Activated T-cell treated with anti-CD3 and anti-CD28 coated beads, Interleukin-2, amount 50 U/mL, for 24 hours (primary cell): ENCODE results near the gene USP36.
"Not testable (repeated sequence)": the region's sequence is repeated elsewhere in the genome, so short reads cannot be mapped to it uniquely, and the experiment has no call there.

Experiments
- DNase-seq: peaks from one replicate; pipeline ENCODE4 v3.0.0-alpha.2; 2020
- H3K27ac Mint-ChIP-seq: 2 replicates; pipeline ENCODE4 v1.8.0; 2020; ENCODE audit warnings: mild to moderate bottlenecking, mixed read lengths
- H3K27me3 Mint-ChIP-seq: 2 replicates; pipeline ENCODE4 v1.8.0; 2020; ENCODE audit warnings: mixed read lengths
- H3K36me3 Mint-ChIP-seq: 2 replicates; pipeline ENCODE4 v1.8.0; 2020; ENCODE audit warnings: low read depth, mixed read lengths
- H3K4me1 Mint-ChIP-seq: 2 replicates; pipeline ENCODE4 v1.8.0; 2020; ENCODE audit warnings: low read depth, mixed read lengths
- H3K4me3 Mint-ChIP-seq: 2 replicates; pipeline ENCODE4 v1.8.0; 2020; ENCODE audit warnings: mild to moderate bottlenecking, moderate library complexity, mixed read lengths
- H3K9me3 Mint-ChIP-seq: 2 replicates; pipeline ENCODE4 v1.8.0; 2020; ENCODE audit warnings: mixed read lengths

The USP36 gene

DNA sequence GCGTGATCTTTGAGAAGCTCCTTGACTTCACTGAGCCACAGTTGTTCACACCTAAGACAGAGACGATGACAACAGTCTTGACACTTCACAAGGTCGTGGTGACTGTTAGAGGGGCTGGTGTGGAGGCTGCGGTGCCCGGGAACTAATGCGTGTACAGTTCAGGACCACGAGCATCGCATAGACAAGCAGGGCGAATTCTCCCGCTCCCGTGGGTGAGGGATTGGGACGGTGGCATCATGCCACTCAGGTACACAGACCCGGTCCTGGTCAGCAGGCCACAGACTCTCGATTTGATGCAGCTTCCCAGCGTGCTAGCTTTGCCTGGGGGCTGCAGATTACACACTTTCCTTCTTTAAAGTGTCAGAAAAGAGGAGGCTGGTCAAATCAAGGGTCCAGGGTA is 37.6 kb upstream of the USP36 start:
- Mint-ChIP-seq H3K27me3 (peaks cover 7% of the 10 kb centered on the region), H3K27ac (peak overlapping the region; percentile 30), H3K4me1 (peaks cover 19% of the 10 kb centered on the region), H3K36me3 (no peaks in the 10 kb centered on the region), H3K9me3 (no peaks in the 10 kb centered on the region), H3K4me3 (no peak overlapping the region)
- no peak for DNase-seq

DNA sequence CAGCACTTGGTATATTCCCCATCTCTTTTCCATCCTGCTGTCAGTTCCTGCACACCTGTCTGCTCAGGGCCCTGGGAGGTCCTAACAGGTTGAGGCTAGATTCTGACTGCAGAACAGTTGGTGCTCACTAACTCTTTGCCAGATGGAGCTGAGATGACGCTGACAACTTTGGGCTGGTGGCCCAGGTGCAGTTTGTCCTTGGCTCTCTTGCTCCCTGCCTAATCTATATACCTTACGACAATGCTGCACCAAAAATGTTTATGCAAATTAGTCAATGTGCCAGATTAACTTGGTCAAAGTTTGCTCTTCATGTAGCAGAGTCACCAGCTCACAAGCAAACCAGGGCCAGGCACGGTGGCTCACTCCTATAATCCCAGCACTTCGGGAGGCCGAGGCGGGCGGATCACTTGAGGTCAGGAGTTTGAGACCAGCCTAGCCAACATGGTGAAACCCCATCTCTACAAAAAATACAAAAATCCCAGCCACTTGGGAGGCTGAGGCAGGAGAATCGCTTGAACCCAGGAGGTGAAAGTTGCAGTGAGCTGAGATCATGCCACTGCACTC is 36.4 kb upstream of the USP36 start:
- not testable (repeated sequence) for H3K9me3 Mint-ChIP-seq, DNase-seq, H3K27ac Mint-ChIP-seq, H3K4me3 Mint-ChIP-seq, H3K27me3 Mint-ChIP-seq, H3K36me3 Mint-ChIP-seq
- H3K4me1 Mint-ChIP-seq: peaks cover 14% of the 10 kb centered on the region

DNA sequence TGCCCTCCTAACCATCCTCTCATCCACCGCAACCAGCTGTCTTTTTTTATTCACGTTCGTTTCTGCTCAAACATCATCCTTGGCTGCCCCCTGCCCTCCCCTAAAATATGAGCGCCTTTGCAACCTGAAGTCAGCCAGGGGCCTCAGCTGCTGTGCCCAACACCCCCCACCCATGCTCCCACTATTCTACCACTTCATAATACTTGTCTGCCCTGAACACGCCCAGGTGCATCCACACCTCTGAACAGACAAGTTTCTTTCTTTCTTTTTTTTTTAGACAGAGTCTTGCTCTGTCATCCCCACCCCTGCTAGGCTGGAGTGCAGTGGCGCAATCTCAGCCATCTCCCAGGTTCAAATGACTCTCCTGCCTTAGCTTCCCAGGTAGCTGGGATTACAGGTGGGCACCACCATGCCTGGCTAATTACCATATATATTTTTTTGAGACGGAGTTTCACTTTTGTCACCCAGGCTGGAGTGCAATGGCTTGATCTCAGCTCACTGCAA is 35.5 kb upstream of the USP36 start:
- no peak for DNase-seq
- Mint-ChIP-seq H3K4me1 (peaks cover 14% of the 10 kb centered on the region), H3K9me3 (no peaks in the 10 kb centered on the region), H3K36me3 (no peaks in the 10 kb centered on the region), H3K4me3 (no peak overlapping the region), H3K27me3 (peaks cover 7% of the 10 kb centered on the region), H3K27ac (no peak overlapping the region)

DNA sequence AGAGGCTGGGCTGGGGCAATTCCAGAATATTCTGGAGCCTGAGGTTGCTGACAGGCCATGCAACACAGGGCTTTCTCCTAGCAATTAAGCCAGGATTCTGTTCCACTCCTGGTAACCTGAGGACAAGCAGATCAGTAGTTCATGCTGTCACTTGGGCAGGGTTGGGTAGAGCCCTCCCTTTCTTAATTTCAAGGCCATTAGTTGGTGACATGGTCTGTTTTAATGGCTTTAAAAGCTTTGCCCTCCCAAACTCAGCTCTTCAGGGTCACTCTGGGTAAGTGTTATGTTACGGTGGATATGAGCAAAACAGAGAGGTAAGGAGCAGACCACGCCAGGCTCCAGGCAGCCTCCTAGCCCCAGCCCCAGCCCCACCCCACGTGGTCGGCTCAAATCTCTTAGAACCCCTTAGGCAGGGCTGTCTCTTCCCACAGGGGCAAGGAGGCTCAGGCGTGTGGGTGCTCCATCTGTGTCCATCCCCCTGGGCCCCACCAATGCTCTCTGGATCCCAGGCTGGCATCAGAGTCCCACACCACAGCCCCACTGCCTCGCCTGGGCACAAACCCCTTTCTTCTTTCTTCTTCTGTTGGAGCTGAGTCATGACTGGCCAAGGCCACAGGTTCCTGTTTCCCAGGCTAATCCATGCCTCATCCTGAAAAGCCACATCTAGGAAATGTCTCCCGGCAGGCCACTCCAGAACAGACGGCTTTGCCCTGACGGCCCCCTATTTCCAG is 34.9 kb upstream of the USP36 start:
- no peak for DNase-seq
- Mint-ChIP-seq H3K9me3 (no peaks in the 10 kb centered on the region), H3K4me1 (peaks cover 14% of the 10 kb centered on the region), H3K27ac (no peak overlapping the region), H3K27me3 (peaks cover 7% of the 10 kb centered on the region), H3K36me3 (no peaks in the 10 kb centered on the region), H3K4me3 (no peak overlapping the region)

DNA sequence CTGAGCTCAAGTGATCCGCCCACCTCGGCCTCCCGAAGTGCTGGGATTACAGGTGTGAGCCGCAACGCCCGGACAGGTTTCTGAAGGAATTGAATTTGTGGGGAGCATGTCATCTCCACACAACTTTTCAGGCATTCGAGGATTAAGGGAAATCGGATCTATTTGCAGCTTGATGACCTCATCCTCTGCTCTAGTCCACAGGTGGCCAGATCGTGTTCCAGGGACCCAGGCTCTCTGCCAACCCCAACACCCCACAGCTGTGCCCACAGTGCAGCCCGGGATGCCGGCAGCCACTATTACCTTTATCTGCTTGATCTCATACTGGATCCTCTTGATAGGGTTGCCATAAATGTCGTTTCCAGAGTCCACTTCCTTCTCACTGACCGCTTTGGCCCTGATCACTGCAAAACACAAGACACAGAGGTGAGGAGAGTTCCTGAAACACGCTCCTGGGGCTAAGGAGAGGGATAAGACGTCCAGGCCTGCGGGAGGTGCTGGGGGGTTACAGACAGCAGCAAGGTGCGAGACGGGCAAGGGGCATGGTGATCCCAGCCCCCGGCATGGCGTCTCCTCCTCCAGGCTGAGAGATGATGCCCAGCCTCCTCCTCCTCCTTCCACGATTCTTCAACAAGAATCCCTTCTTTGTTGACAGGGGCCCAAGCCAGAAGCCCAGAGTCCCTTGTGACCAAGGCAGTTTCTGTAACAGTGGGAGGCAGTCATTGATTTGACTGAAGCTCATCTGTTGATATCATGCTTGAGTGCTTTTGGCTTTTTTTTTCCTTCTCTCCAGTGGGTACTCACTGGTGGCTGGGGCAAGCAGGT is 33.1 kb upstream of the USP36 start:
- H3K27ac Mint-ChIP-seq: no peak overlapping the region
- DNase-seq: no peak
- no peaks in the 10 kb centered on the region for H3K27me3 Mint-ChIP-seq
- H3K36me3 Mint-ChIP-seq: no peaks in the 10 kb centered on the region
- H3K4me1 Mint-ChIP-seq: peaks cover 1% of the 10 kb centered on the region
- no peaks in the 10 kb centered on the region for H3K9me3 Mint-ChIP-seq
- no peak overlapping the region for H3K4me3 Mint-ChIP-seq

DNA sequence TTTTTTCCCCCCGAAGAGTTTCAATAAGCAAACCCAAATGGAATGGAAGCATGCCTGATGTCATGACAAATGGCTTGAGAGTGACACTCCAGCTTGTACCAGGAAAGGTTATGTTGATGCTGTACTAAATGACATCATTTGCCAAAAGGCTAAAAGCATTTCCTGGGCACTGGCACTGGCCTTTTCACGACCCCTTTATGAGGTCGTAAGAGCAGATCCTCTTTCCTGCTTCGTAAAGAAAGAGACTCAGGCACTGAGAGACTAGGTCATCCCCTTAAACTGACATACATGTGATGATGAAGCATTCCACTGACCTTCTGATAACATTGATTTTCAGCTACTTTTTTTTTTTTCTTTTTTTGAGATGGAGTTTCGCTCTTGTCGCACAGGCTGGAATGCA is 31.9 kb upstream of the USP36 start:
- no peak overlapping the region for H3K27ac Mint-ChIP-seq
- H3K9me3 Mint-ChIP-seq: no peaks in the 10 kb centered on the region
- H3K4me1 Mint-ChIP-seq: no peaks in the 10 kb centered on the region
- no peaks in the 10 kb centered on the region for H3K36me3 Mint-ChIP-seq
- DNase-seq: no peak
- no peaks in the 10 kb centered on the region for H3K27me3 Mint-ChIP-seq
- no peak overlapping the region for H3K4me3 Mint-ChIP-seq

DNA sequence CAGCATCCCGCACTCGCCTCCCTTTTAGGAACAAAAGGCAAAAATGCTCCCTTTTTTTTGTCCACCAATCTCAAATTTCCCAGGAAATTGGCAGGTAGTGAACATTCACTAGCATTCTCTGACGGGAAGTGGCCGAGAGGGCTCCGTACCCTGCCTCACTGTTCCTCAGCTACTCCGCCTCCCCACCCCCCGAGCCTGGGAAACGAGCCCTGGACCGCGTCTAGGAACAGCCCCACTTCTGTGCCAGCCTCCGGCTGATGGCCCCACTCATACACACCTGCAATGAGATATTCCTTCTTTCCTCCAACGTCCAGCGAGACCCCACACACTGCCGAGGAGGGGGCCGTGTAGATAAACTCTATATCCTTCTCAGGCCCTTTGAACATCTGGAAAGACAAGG is 30.0 kb upstream of the USP36 start:
- H3K27me3 Mint-ChIP-seq: no peaks in the 10 kb centered on the region
- no peak for DNase-seq
- H3K9me3 Mint-ChIP-seq: no peaks in the 10 kb centered on the region
- no peak overlapping the region for H3K4me3 Mint-ChIP-seq
- peaks cover 2% of the 10 kb centered on the region for H3K4me1 Mint-ChIP-seq
- H3K36me3 Mint-ChIP-seq: no peaks in the 10 kb centered on the region
- no peak overlapping the region for H3K27ac Mint-ChIP-seq

DNA sequence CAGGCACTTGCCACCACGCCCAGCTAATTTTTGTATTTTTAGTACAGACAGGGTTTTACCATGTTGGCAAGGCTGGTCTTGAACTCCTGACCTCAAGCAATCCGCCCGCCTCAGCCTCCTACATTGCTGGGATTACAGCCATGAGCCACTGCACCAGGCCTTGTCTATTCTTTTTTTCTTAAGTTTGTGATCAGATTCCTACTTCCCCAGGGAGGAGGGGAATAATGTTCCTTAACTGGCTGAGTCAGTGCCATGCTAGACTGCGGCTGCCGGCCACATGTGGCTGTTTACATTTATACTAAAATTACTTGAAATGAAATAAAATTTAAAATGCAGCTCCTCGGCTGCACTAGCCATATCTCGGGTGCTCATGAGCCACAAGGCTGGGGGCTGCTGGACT is 27.8 kb upstream of the USP36 start:
- Mint-ChIP-seq H3K36me3 (no peaks in the 10 kb centered on the region), H3K4me3 (no peak overlapping the region), H3K9me3 (no peaks in the 10 kb centered on the region), H3K27me3 (no peaks in the 10 kb centered on the region), H3K27ac (no peak overlapping the region), H3K4me1 (peaks cover 3% of the 10 kb centered on the region)
- no peak for DNase-seq

DNA sequence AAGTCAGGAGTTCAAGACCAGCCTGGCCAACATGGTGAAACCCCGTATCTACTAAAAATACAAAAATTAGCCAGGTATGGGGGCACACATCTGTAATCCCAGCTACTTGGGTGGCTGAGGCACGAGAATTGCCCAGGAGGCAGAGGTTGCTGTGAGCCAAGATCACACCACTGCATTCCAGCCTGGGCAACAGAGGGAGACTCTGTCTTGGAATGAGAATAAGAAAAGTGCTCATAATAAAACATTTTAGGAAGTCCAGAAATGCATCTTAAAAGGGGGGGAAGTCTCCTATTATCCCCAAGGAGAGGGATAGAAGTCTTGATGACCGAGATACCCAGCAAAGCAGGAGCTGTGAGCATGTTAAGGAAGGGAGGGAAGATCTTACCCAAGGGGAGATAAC is 26.4 kb upstream of the USP36 start:
- DNase-seq, H3K27ac Mint-ChIP-seq, H3K36me3 Mint-ChIP-seq, H3K4me1 Mint-ChIP-seq, H3K4me3 Mint-ChIP-seq, H3K27me3 Mint-ChIP-seq, H3K9me3 Mint-ChIP-seq: not testable (repeated sequence)

DNA sequence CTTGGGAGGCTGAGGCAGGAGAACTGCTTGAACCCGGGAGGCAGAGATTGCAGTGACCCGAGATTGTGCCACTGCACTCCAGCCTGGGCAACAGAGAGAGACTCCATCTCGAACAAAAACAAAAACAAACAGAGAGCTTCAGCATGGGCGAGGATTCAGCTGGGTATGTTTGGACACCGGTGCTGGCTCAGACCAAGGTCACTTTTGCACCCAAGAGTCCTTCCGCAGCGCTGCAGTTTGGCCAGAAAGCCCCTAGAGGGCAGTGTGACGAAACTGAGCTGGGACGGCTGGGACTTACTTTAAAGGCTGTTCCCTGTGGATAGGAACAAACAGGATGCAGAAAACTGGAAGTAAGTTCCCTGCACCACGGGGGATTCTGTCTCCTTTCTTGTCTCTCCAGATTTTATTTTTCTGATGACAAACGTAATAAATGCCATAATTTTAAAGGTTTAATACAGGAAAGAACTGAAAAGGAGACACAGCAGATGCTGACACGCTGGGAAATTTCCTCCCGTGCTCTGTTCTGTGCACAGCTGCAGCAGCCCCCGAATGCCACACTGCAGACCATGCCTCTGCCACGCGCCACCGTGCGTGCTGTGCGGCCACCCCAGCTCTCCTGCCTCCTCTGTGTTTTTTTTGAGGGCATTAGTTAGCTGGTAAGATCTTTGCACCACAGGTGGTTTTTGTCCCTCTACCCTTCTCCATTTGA is 25.2 kb upstream of the USP36 start:
- Mint-ChIP-seq H3K9me3 (no peaks in the 10 kb centered on the region), H3K4me1 (peaks cover 3% of the 10 kb centered on the region), H3K36me3 (no peaks in the 10 kb centered on the region), H3K4me3 (no peak overlapping the region), H3K27me3 (no peaks in the 10 kb centered on the region), H3K27ac (no peak overlapping the region)
- peak; percentile 79 for DNase-seq

DNA sequence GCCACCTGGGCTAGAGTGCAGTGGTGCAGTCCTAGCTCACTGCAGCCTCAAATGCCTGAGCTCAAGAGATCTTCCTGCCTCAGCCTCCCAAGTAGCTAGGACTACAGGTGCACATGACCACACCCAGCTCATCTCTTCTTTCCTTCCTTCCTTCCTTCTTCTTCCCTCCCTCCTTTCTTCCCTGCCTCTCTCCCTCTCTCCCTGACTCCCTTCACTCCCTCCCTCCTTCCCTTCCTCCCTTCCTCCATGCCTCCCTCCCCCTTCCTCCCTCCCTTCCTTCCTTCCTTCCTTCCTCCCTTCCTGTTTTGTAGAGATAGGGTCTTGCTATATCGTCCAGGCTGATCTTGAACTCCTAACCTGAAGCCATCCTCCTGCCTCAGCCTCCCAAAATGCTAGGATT is 23.5 kb upstream of the USP36 start:
- Mint-ChIP-seq H3K27me3 (no peaks in the 10 kb centered on the region), H3K4me3 (no peak overlapping the region), H3K36me3 (no peaks in the 10 kb centered on the region), H3K27ac (no peak overlapping the region), H3K9me3 (no peaks in the 10 kb centered on the region), H3K4me1 (peaks cover 3% of the 10 kb centered on the region)
- DNase-seq: no peak

DNA sequence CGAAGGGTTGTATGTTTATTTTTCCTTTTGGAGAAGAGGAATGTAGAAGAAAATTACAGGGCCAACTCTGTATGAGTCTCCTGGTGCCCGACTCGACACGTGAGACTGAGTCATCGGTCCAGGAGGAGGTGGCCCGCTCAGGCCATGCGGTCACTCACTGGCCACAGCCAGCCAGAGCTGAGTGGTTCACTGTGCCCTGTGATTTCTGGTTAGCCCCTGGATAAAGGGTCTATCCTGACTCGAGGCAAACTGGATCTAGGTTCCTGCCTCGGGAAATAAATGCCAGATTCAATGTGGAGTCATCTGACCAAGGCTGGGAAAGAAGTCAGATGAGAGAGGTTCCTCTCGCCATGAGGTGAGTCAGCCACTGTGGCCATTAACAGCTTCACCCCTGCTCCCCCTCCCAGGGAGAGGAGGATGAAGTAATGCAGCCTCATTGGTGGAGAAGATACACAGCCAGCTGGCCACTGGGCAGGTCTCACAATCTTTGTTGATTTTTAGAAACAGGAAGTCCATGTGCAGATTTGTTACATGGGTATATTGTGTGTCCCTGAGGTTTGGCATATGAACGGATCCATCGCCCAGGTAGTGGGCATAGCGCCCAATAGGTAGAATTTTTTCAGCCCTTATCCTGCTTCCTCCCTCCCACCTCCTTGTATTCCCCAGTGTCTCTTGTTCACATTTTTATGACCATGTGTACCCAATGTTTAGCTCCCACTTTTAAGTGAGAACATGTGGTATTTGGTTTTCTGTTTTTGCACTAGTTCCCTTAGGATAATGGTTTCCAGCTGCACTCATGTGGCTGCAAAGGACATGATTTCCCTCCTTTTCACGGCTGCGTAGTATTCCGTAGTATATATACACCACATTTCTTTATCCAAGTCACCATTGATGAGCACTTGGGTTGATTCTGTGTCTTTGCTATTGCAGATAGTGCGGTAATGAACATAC is 21.7 kb upstream of the USP36 start:
- Mint-ChIP-seq H3K27me3 (no peaks in the 10 kb centered on the region), H3K4me1 (peaks cover 3% of the 10 kb centered on the region), H3K27ac (no peak overlapping the region), H3K4me3 (no peak overlapping the region), H3K9me3 (no peaks in the 10 kb centered on the region), H3K36me3 (no peaks in the 10 kb centered on the region)
- DNase-seq: no peak

DNA sequence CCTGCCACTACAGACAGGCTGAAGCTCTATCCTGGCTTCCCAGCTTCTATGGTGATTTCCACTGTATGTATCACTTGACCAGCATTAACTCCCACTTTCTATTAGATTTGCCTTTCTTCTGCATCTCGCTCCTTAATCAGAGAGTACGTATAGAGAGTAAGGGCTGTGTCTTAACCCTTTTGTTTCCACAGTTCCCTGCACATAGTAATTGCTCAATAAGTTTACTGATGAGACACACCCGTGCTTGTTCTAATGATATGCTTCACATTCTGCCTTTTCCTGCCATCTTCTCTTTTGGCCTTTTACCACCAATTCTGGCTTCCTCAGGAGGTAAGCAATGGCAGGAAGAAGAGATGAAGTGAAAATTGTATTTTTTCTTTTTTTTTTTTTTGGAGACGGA is 20.6 kb upstream of the USP36 start:
- H3K27ac Mint-ChIP-seq: no peak overlapping the region
- no peak overlapping the region for H3K4me3 Mint-ChIP-seq
- no peak for DNase-seq
- peaks cover 3% of the 10 kb centered on the region for H3K4me1 Mint-ChIP-seq
- no peaks in the 10 kb centered on the region for H3K36me3 Mint-ChIP-seq
- H3K9me3 Mint-ChIP-seq: no peaks in the 10 kb centered on the region
- no peaks in the 10 kb centered on the region for H3K27me3 Mint-ChIP-seq

DNA sequence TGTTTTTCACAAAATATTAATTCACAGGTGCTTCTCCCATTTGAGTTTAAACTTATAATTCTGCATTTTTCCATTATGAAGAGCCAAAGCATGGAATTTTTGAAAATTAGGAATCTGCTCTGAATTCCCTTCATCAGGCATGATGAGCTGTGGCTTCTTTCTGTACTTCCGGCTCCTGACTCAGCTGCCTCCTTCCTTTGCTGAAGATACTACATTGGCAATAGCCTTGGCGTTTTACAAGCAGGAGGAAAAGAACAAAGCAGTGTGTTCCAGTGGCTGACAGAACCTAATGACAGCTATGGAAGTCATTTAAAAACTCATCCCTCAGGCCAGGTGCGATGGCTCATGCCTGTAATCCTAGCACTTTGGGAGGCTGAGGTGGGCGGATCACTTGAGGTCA is 18.4 kb upstream of the USP36 start:
- Mint-ChIP-seq H3K27me3 (no peaks in the 10 kb centered on the region), H3K9me3 (no peaks in the 10 kb centered on the region), H3K36me3 (no peaks in the 10 kb centered on the region), H3K4me3 (no peak overlapping the region), H3K4me1 (no peaks in the 10 kb centered on the region), H3K27ac (no peak overlapping the region)
- DNase-seq: no peak
